Left lung (tissue), 10 donors: ENCODE measurements around the gene ABCA13. TPM values are rescaled to one million over a fixed set of nuclear protein-coding genes. Genes with fewer than 3 reads are reported as not detected.

Experiments
- ATAC-seq: fragments of 200-7000 bp; cut with Tn5 transposase; one replicate; pipeline ENCODE4 v1.9.1; 2020; ENCODE audit warnings: moderate library complexity
- DNase-seq, 4 donors: peaks; one replicate each; pipeline ENCODE4 v3.0.0-alpha.2; 2013 to 2020
- H3K27ac ChIP-seq, 2 donors: fragments of 200-600 bp; sonication (generic) in 1 of 2; one replicate each; pipeline versions ENCODE4 v1.5.0 to v1.8.0; 2020 to 2021
- H3K27me3 ChIP-seq, 2 donors: fragments of 200-600 bp; sonication (generic) in 1 of 2; one replicate each; pipeline versions ENCODE4 v1.5.0 to v1.8.0; 2020 to 2021
- H3K36me3 ChIP-seq, 2 donors: fragments of 200-600 bp; sonication (generic) in 1 of 2; one replicate each; pipeline versions ENCODE4 v1.5.0 to v1.8.0; 2020 to 2021
- H3K4me1 ChIP-seq, 2 donors: fragments of 200-600 bp; one replicate each; pipeline ENCODE4 v1.8.0; 2021
- H3K4me3 ChIP-seq, 2 donors: fragments of 200-600 bp; sonication (generic) in 1 of 2; one replicate each; pipeline versions ENCODE4 v1.5.0 to v1.8.0; 2020 to 2021; ENCODE audit warnings: mild to moderate bottlenecking in 1 of 2
- H3K9me3 ChIP-seq, 2 donors: fragments of 200-600 bp; sonication (generic) in 1 of 2; one replicate each; pipeline versions ENCODE4 v1.5.0 to v1.8.0; 2020 to 2021
- intact Hi-C, 2 donors: fragments of 100-400 bp; cut with DNase I; formaldehyde crosslinking; loops; one replicate each; pipeline versions ENCODE4 v1.11.2 to v1.14.2; 2022
- polyA plus RNA-seq, 6 donors: library from polyadenylated mRNA; unstranded; fragments of 120-200 nt; gene quantifications; one replicate each; pipeline ENCODE4 v1.2.1, GENCODE V29; 2013; ENCODE audit not compliant: insufficient read length in 6 of 6
- total RNA-seq, 2 donors: library from RNA; stranded (reverse); fragmentation: NEBNext Ultra II Directional; extraction: Animal tissue kit (Norgen Biotek cat#: 25700); gene quantifications; one replicate each; pipeline ENCODE4 v1.2.1, GENCODE V29; 2021
- TF ChIP-seq, protein P1 (sequence below), 2 donors: fragments of 200-600 bp; sonication (generic) in 1 of 2; IDR thresholded peaks; one replicate each; pipeline versions ENCODE4 v1.5.0 to v1.8.0; 2021; ENCODE audit warnings: antibody characterized with exemption in 2 of 2
- donor health status: DM: no; HTN: yes; CAD: no.
- donor health status: DM: no; HTN: no; CAD: no.

ABCA13 gene
- total and polyA plus RNA-seq, 8 donors = 0.55 to 2.9 (median 1.7) TPM

DNA sequence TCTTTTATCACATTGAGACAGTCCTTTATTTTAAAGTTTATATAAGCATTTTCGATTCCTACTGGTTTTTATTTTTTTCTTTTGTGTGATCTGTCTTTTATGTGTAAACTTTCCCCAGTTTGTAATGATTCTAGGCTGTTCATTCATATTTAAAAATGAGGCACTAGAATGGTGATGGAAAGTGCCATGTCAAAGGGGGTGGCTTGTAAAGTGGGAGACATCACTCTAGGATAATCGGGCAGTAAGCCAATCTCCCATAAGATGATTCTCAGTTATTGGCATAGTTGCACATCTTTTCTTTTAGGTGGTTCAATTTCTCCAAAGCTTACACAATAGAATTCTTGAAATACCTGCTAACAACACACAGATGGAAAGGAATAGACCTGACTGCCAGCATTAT is 90.4 kb downstream of the ABCA13 start:
- TF ChIP-seq, protein P1, sequence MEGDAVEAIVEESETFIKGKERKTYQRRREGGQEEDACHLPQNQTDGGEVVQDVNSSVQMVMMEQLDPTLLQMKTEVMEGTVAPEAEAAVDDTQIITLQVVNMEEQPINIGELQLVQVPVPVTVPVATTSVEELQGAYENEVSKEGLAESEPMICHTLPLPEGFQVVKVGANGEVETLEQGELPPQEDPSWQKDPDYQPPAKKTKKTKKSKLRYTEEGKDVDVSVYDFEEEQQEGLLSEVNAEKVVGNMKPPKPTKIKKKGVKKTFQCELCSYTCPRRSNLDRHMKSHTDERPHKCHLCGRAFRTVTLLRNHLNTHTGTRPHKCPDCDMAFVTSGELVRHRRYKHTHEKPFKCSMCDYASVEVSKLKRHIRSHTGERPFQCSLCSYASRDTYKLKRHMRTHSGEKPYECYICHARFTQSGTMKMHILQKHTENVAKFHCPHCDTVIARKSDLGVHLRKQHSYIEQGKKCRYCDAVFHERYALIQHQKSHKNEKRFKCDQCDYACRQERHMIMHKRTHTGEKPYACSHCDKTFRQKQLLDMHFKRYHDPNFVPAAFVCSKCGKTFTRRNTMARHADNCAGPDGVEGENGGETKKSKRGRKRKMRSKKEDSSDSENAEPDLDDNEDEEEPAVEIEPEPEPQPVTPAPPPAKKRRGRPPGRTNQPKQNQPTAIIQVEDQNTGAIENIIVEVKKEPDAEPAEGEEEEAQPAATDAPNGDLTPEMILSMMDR (IDR thresholded peaks at IDR 0.05) = no peak
- Histone ChIP-seq H3K27ac (no peak overlapping the region), H3K4me3 (no peak overlapping the region), H3K9me3 (no peaks in the 10 kb centered on the region), H3K36me3 (no peaks in the 10 kb centered on the region), H3K27me3 (no peaks in the 10 kb centered on the region), H3K4me1 (no peaks in the 10 kb centered on the region)
- intact Hi-C loops = no loop called here
- ATAC-seq (no peak), DNase-seq (no peak)

DNA sequence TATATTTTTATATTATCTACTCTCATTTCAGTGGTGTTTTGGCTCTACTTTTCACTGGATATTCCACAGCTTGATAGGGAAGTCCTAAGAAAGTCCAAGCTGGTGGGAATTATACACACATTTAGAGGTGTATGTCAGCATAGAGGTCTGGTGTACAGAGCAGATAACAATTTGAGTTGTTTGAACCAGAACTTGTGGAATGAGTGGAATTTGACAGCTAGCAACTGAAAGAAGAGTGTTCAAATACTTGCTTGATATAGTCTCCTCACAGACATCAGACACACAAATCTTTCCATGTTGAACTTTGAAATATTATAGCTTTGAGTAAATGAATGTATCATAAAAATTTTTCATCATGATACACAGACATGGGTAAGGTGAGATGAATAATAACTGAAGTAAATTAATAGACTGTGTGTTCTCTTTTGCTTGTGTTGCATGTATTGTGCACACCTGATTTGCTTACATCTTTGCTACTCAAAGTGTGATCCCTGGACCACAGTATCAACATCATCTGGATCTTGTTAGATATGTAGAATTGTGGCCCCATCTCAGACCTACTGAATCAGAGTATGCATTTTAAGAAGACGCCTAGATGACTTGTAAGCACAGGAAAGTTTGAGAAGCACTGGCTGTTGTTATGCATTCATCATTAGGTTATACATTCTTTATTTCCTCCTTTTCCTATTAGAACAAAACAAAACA is 91.5 kb downstream of the ABCA13 start:
- no peak for ATAC-seq
- H3K27ac ChIP-seq = no peak overlapping the region
- intact Hi-C loops = no loop called here

DNA sequence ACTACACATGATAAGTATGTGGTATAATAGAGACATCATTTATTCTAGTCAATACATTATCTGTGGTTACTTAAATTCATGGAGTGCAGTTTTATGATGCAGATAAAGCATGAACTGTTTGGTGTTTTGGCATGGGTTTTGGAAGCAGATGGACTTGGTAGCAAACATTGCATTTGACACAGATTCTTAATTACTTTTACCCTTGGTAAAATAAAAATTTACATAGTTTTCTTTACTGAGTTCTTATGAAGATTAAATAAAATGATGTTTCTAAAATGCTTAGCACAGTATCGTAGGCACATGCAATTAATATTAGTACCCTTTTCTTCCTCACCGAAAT is 92.0 kb downstream of the ABCA13 start:
- TF ChIP-seq, protein P1 (IDR thresholded peaks at IDR 0.05) = no peak

More for the DNA sequence above, 91.5 kb downstream of the ABCA13 start:
- H3K9me3 ChIP-seq = no peaks in the 10 kb centered on the region
- no peak for DNase-seq
- H3K4me3 ChIP-seq = no peak overlapping the region
- TF ChIP-seq, protein P1 (IDR thresholded peaks at IDR 0.05) = no peak
- H3K36me3 ChIP-seq = no peaks in the 10 kb centered on the region
- no peaks in the 10 kb centered on the region for H3K4me1 ChIP-seq
- H3K27me3 ChIP-seq = no peaks in the 10 kb centered on the region

DNA sequence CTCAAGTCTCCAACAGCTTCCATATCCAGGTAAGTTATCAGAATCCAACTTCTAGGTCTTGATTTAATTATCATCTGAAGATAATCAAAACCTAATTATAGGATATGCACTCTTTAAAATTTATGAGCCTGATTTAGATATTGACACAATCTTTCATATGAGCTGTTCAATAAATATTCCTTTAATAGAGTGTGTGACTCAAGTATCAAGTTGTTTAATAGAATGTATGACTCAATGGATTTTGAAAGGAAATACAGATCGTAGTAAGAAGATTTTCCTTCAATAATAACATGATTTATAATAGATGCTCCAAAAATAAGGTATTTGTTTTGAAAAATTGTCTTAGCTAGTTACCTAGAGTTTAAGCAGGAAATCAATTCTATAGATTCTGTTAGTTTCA is 97.8 kb downstream of the ABCA13 start:
- Histone ChIP-seq H3K27ac (no peak overlapping the region), H3K27me3 (no peaks in the 10 kb centered on the region), H3K9me3 (no peaks in the 10 kb centered on the region), H3K4me1 (no peaks in the 10 kb centered on the region), H3K4me3 (no peak overlapping the region), H3K36me3 (no peaks in the 10 kb centered on the region)
- ATAC-seq (no peak), DNase-seq (no peak)
- intact Hi-C loops = no loop called here
- TF ChIP-seq, protein P1 (IDR thresholded peaks at IDR 0.05) = no peak

More for the DNA sequence above, 92.0 kb downstream of the ABCA13 start:
- H3K27me3 ChIP-seq = no peaks in the 10 kb centered on the region
- H3K4me1 ChIP-seq = no peaks in the 10 kb centered on the region
- no peaks in the 10 kb centered on the region for H3K36me3 ChIP-seq
- no peak overlapping the region for H3K27ac ChIP-seq
- DNase-seq (no peak), ATAC-seq (no peak)
- no peak overlapping the region for H3K4me3 ChIP-seq
- H3K9me3 ChIP-seq = no peaks in the 10 kb centered on the region
- intact Hi-C loops = no loop called here

DNA sequence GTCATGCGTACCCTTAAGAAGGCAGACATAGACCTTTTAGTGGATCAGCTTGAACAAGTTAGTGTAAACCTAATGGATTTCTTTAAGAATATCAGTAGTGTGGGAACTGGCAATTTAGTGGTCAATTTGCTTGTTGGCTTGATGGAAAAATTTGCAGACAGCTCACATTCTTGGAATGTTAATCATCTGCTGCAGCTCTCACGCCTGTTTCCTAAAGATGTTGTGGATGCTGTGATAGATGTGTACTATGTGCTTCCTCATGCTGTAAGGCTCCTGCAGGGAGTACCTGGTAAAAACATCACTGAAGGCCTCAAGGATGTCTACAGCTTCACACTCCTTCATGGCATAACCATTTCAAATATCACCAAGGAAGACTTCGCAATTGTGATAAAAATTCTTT is 103.4 kb downstream of the ABCA13 start:
- Histone ChIP-seq H3K36me3 (no peaks in the 10 kb centered on the region), H3K9me3 (no peaks in the 10 kb centered on the region), H3K4me3 (no peak overlapping the region), H3K27ac (no peak overlapping the region), H3K27me3 (no peaks in the 10 kb centered on the region), H3K4me1 (no peaks in the 10 kb centered on the region)
- DNase-seq (no peak), ATAC-seq (no peak)
- TF ChIP-seq, protein P1 (IDR thresholded peaks at IDR 0.05) = no peak
- intact Hi-C loops = no loop called here
